ENCODE results near the gene IRF7. TPM values are rescaled to one million over a fixed set of nuclear protein-coding genes. Genes with fewer than 3 reads are reported as not detected.

IRF7 gene
- total RNA-seq, 4 donors from 2014 or later, result 9.0 to 37.7 (median 27.5) TPM

- Histone ChIP-seq H3K27me3 (peaks cover 0 to 44% of the 10 kb centered on the region in 2 donors), H3K27ac (peak overlapping the region in 1 of 4 donors; percentile 71), H3K36me3 (peaks cover 0 to 50% (median 0%) of the 10 kb centered on the region in 3 donors), H3K4me3 (peak overlapping the region in 1 of 4 donors; percentile 22), H3K4me1 (peaks cover 0 to 27% (median 3%) of the 10 kb centered on the region in 4 donors), H3K9me3 (no peaks in the 10 kb centered on the region)
- WGBS, 2 donors, result 58 to 73% methylated on average over 16 to 24 of the region's 25 CpGs
- TF ChIP-seq EP300 (IDR thresholded peaks at IDR 0.05), result no peak
- no peak for TF ChIP-seq CTCF (IDR thresholded peaks at IDR 0.05)
- TF ChIP-seq POLR2A (IDR thresholded peaks at IDR 0.05), result no peak
- DNase-seq (ENCODE audit: low spot score in 2 of 2), result no peak
These were observed 8.4 kb upstream of the IRF7 start for GRCh38 chr11:623999-624704.

- Histone ChIP-seq H3K36me3 (peaks cover 0 to 51% (median 0%) of the 10 kb centered on the region in 3 donors), H3K27me3 (peaks cover 0 to 44% of the 10 kb centered on the region in 2 donors), H3K27ac (no peak overlapping the region), H3K4me3 (no peak overlapping the region), H3K9me3 (no peaks in the 10 kb centered on the region), H3K4me1 (peaks cover 0 to 27% (median 3%) of the 10 kb centered on the region in 4 donors)
- no peak for DNase-seq (ENCODE audit: low spot score in 2 of 2)
- TF ChIP-seq EP300 (IDR thresholded peaks at IDR 0.05) (no peak), POLR2A (IDR thresholded peaks at IDR 0.05) (no peak), CTCF (IDR thresholded peaks at IDR 0.05) (no peak)
- 77 to 86% methylated on average over 15 of the region's 15 CpGs for WGBS, 2 donors
These were observed 7.7 kb upstream of the IRF7 start for GRCh38 chr11:623349-623869.

DNA sequence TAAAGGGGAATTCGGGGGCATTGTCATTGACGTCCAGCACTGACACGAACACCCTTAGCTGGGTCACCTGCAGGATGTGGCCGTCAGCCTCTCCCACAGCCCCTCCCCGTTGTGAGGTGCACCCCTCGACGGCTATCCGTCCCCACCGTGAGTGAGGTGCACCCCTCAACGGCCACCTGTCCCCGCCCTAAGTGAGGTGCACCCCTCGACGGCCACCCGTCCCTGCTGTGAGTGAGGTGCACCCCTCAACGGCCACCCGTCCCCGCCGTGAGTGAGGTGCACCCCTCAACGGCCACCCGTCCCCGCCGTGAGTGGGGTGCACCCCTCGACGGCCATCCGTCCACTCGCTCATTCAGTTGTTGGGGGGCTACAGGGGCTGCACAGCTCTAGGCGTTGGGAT, 6.1 kb upstream of the IRF7 start:
- no peak for DNase-seq (ENCODE audit: low spot score in 2 of 2)
- H3K4me1 ChIP-seq, result peaks cover 0 to 28% (median 3%) of the 10 kb centered on the region in 4 donors
- TF ChIP-seq CTCF (IDR thresholded peaks at IDR 0.05), result no peak
- no peak for TF ChIP-seq POLR2A (IDR thresholded peaks at IDR 0.05)
- TF ChIP-seq EP300 (IDR thresholded peaks at IDR 0.05), result no peak
- WGBS, 2 donors, result 84 to 88% methylated on average over 27 of the region's 27 CpGs
- H3K36me3 ChIP-seq, result peaks cover 0 to 57% (median 0%) of the 10 kb centered on the region in 3 donors
- no peak overlapping the region for H3K27ac ChIP-seq
- peaks cover 0 to 44% of the 10 kb centered on the region in 2 donors for H3K27me3 ChIP-seq
- H3K9me3 ChIP-seq, result no peaks in the 10 kb centered on the region
- no peak overlapping the region for H3K4me3 ChIP-seq

GRCh38 chr11:620935-621814, 5.4 kb upstream of the IRF7 start:
- Histone ChIP-seq H3K27ac (no peak overlapping the region), H3K9me3 (no peaks in the 10 kb centered on the region), H3K36me3 (peaks cover 0 to 57% (median 0%) of the 10 kb centered on the region in 3 donors), H3K4me3 (no peak overlapping the region), H3K27me3 (peaks cover 0 to 38% of the 10 kb centered on the region in 2 donors), H3K4me1 (peaks cover 0 to 28% (median under 1%) of the 10 kb centered on the region in 4 donors)
- DNase-seq (ENCODE audit: low spot score in 2 of 2), result no peak
- no peak for TF ChIP-seq POLR2A (IDR thresholded peaks at IDR 0.05)
- no peak for TF ChIP-seq CTCF (IDR thresholded peaks at IDR 0.05)
- TF ChIP-seq EP300 (IDR thresholded peaks at IDR 0.05), result no peak
- WGBS, 2 donors, result 57 to 60% methylated on average over 31 to 43 of the region's 45 CpGs

All from tibial nerve (tissue), 4 donors.